ENCODE data around the gene NR2C2. TPM values are rescaled to one million over a fixed set of nuclear protein-coding genes. Genes with fewer than 3 reads are reported as not detected.

Gene NR2C2
- total and polyA plus RNA-seq, 10 of the 15 experiments (the other 5 are each of a cell fraction or from before 2014, with no cell fraction given) = 2.7 to 30.3 (median 18.3) TPM

DNA sequence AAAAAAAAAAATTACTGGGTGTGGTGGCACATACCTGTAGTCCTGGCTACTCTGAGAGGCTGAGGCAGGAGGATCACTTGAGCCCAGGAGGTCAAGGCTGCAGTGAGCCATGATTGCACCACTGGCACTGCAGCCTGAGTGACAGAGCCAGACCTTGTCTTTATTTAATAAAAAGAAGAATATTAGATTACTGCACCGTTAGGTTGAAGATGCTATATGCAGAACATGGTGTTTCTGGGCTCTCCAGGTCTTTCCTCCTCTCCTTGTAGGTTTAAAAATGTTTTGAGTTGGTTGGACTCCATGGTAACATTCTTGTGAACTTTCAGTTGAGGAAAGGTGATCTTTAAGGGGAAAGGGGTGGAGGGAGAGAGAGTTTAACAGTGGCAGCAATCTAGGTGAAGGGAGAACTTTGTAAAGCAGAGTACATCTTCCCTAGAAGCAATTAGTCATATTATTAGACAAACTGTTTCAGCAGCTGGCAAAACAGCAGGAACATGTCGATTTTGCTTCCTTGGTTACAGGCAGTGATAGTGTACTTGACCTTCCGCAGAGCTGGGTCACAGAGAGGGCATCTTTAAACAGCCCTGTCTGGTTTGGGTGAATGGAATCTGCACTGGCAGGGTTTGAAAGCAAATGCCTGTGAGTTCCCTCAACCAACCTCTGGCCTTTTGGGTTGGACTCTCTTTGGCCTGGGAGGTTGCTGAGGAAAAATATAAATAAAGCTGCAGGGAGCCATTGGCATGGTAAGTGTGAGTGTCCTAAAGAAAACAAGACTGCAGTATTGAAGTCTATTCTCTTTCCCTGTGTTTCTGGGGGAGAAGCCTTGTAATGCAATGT, 42.8 kb downstream of the NR2C2 start (continued):
- TF ChIP-seq MEF2B (IDR thresholded peaks at IDR 0.05; ENCODE audit: partially characterized antibody, poor library complexity, severe bottlenecking) = no peak
- TF ChIP-seq EED (IDR thresholded peaks at IDR 0.05; ENCODE audit: low read depth) = no peak
- TF ChIP-seq PAX8 (IDR thresholded peaks at IDR 0.05) = no peak
- TF ChIP-seq, protein P1, sequence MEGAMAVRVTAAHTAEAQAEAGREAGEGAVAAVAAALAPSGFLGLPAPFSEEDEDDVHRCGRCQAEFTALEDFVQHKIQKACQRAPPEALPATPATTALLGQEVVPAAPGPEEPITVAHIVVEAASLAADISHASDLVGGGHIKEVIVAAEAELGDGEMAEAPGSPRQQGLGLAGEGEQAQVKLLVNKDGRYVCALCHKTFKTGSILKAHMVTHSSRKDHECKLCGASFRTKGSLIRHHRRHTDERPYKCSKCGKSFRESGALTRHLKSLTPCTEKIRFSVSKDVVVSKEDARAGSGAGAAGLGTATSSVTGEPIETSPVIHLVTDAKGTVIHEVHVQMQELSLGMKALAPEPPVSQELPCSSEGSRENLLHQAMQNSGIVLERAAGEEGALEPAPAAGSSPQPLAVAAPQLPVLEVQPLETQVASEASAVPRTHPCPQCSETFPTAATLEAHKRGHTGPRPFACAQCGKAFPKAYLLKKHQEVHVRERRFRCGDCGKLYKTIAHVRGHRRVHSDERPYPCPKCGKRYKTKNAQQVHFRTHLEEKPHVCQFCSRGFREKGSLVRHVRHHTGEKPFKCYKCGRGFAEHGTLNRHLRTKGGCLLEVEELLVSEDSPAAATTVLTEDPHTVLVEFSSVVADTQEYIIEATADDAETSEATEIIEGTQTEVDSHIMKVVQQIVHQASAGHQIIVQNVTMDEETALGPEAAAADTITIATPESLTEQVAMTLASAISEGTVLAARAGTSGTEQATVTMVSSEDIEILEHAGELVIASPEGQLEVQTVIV (IDR thresholded peaks at IDR 0.05; ENCODE audit: borderline replicate concordance, partially characterized antibody) = no peak
- TF ChIP-seq TARDBP (IDR thresholded peaks at IDR 0.05; ENCODE audit: borderline replicate concordance) = no peak
- TF ChIP-seq, protein P2, sequence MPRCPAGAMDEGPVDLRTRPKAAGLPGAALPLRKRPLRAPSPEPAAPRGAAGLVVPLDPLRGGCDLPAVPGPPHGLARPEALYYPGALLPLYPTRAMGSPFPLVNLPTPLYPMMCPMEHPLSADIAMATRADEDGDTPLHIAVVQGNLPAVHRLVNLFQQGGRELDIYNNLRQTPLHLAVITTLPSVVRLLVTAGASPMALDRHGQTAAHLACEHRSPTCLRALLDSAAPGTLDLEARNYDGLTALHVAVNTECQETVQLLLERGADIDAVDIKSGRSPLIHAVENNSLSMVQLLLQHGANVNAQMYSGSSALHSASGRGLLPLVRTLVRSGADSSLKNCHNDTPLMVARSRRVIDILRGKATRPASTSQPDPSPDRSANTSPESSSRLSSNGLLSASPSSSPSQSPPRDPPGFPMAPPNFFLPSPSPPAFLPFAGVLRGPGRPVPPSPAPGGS (IDR thresholded peaks at IDR 0.05; ENCODE audit: borderline replicate concordance, insufficient read depth, low read depth, low read length, poor library complexity, severe bottlenecking) = no peak
- TF ChIP-seq, protein P3, sequence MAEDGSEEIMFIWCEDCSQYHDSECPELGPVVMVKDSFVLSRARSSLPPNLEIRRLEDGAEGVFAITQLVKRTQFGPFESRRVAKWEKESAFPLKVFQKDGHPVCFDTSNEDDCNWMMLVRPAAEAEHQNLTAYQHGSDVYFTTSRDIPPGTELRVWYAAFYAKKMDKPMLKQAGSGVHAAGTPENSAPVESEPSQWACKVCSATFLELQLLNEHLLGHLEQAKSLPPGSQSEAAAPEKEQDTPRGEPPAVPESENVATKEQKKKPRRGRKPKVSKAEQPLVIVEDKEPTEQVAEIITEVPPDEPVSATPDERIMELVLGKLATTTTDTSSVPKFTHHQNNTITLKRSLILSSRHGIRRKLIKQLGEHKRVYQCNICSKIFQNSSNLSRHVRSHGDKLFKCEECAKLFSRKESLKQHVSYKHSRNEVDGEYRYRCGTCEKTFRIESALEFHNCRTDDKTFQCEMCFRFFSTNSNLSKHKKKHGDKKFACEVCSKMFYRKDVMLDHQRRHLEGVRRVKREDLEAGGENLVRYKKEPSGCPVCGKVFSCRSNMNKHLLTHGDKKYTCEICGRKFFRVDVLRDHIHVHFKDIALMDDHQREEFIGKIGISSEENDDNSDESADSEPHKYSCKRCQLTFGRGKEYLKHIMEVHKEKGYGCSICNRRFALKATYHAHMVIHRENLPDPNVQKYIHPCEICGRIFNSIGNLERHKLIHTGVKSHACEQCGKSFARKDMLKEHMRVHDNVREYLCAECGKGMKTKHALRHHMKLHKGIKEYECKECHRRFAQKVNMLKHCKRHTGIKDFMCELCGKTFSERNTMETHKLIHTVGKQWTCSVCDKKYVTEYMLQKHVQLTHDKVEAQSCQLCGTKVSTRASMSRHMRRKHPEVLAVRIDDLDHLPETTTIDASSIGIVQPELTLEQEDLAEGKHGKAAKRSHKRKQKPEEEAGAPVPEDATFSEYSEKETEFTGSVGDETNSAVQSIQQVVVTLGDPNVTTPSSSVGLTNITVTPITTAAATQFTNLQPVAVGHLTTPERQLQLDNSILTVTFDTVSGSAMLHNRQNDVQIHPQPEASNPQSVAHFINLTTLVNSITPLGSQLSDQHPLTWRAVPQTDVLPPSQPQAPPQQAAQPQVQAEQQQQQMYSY (CRISPR knock-in tag; IDR thresholded peaks at IDR 0.05) = no peak
- no peak for TF ChIP-seq NFXL1 (IDR thresholded peaks at IDR 0.05; ENCODE audit: borderline replicate concordance)
